ENCODE measurements around the gene SYNDIG1. TPM values are rescaled to one million over a fixed set of nuclear protein-coding genes. Genes with fewer than 3 reads are reported as not detected.

The SYNDIG1 gene
- total and polyA plus RNA-seq, 9 of the 15 experiments (the other 6 are each of a cell fraction or from before 2014, with no cell fraction given) = not detected

DNA sequence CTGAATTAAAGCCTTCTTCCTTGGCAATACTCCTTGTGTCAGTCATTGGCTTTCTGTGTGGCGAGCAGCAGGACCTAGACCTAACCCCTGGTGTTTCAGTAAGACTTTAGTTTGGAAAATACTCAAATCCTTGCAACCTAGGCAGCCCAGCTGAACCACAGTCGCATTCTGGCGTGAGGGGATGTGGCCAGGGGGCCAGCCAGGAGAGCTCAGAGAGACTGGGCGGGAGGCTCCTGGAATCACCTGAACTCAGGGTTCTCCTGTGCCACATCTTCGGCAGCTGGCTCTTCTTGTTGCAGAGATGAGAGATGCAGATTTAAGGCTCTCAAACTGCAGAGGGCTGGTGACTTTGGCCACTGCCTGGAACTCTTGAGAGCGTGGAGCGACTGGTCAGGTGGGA, 102.7 kb downstream of the SYNDIG1 start:
- 0% methylated on average over 6 of the region's 7 CpGs for WGBS (ENCODE audit: insufficient coverage, low coverage, missing lambda C conversion rate)
- intact Hi-C loops (cut with micrococcal nuclease) = no loop called here
- no peak for TF ChIP-seq ELK1 (CRISPR knock-in tag; IDR thresholded peaks at IDR 0.05)
- TF ChIP-seq ARHGAP35 (IDR thresholded peaks at IDR 0.05; ENCODE audit: partially characterized antibody) = no peak
- TF ChIP-seq, protein P1, sequence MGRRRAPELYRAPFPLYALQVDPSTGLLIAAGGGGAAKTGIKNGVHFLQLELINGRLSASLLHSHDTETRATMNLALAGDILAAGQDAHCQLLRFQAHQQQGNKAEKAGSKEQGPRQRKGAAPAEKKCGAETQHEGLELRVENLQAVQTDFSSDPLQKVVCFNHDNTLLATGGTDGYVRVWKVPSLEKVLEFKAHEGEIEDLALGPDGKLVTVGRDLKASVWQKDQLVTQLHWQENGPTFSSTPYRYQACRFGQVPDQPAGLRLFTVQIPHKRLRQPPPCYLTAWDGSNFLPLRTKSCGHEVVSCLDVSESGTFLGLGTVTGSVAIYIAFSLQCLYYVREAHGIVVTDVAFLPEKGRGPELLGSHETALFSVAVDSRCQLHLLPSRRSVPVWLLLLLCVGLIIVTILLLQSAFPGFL (CRISPR knock-in tag; IDR thresholded peaks at IDR 0.05) = no peak
- no peak for TF ChIP-seq NCOA2 (IDR thresholded peaks at IDR 0.05; ENCODE audit: partially characterized antibody in 2 of 2)
- TF ChIP-seq E2F3 (CRISPR knock-in tag; IDR thresholded peaks at IDR 0.05) = no peak
- TF ChIP-seq, protein P2, sequence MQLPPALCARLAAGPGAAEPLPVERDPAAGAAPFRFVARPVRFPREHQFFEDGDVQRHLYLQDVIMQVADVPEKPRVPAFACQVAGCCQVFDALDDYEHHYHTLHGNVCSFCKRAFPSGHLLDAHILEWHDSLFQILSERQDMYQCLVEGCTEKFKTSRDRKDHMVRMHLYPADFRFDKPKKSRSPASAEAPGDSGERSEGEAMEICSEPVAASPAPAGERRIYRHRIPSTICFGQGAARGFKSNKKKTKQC (CRISPR knock-in tag; IDR thresholded peaks at IDR 0.05) = no peak
- TF ChIP-seq, protein P3, sequence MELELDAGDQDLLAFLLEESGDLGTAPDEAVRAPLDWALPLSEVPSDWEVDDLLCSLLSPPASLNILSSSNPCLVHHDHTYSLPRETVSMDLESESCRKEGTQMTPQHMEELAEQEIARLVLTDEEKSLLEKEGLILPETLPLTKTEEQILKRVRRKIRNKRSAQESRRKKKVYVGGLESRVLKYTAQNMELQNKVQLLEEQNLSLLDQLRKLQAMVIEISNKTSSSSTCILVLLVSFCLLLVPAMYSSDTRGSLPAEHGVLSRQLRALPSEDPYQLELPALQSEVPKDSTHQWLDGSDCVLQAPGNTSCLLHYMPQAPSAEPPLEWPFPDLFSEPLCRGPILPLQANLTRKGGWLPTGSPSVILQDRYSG (tag; conservative IDR thresholded peaks at IDR 0.05; ENCODE audit: low read depth) = no peak
- TF ChIP-seq DACH1 (IDR thresholded peaks at IDR 0.05; ENCODE audit: partially characterized antibody) = no peak
- no peak for TF ChIP-seq TAL1 (IDR thresholded peaks at IDR 0.05)
- TF ChIP-seq, protein P4, sequence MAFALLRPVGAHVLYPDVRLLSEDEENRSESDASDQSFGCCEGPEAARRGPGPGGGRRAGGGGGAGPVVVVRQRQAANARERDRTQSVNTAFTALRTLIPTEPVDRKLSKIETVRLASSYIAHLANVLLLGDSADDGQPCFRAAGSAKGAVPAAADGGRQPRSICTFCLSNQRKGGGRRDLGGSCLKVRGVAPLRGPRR (CRISPR knock-in tag; IDR thresholded peaks at IDR 0.05) = no peak
- no peak for TF ChIP-seq TEAD2 (tag; IDR thresholded peaks at IDR 0.05)
- no peak for TF ChIP-seq ZNF24 (IDR thresholded peaks at IDR 0.05)
- TF ChIP-seq CEBPZ (IDR thresholded peaks at IDR 0.05; ENCODE audit: borderline replicate concordance, low read depth, low read length) = no peak
- TF ChIP-seq NFRKB (IDR thresholded peaks at IDR 0.05; ENCODE audit: low read depth) = no peak
- TF ChIP-seq KLF13 (tag; IDR thresholded peaks at IDR 0.05; ENCODE audit: borderline replicate concordance, low read depth) = no peak
- no peak for TF ChIP-seq JUND (IDR thresholded peaks at IDR 0.05; ENCODE audit: borderline replicate concordance, low read depth, low read length)
- no peak for TF ChIP-seq JUND (tag; IDR thresholded peaks at IDR 0.05; ENCODE audit: borderline replicate concordance, low read depth, low read length)

More for the DNA sequence above, 102.7 kb downstream of the SYNDIG1 start:
- FAIRE-seq (no peak), DNase-seq (ENCODE audit: extremely low read depth in 1 of 4, low spot score in 3 of 4) (no peak), ATAC-seq (no peak)
- no TSS peak for BruUV-seq (replicated peaks)
- H3K27ac ChIP-seq (ENCODE audit: extremely low read depth, low read depth, low read length) = no peak overlapping the region
- no peaks in the 10 kb centered on the region for H3K27me3 ChIP-seq (ENCODE audit: control insufficient read depth in 2 of 2, insufficient read depth in 2 of 2, low read length in 2 of 2)
- H3K4me1 ChIP-seq (replicated peaks in 1 of 2; ENCODE audit: control insufficient read depth in 2 of 2, insufficient read depth in 2 of 2, low read length in 2 of 2) = no peaks in the 10 kb centered on the region
- no peaks in the 10 kb centered on the region for H3K79me2 ChIP-seq (ENCODE audit: control insufficient read depth, insufficient read depth, low read length)
- no peak overlapping the region for H2AFZ ChIP-seq (ENCODE audit: low read depth, low read length)
- in situ Hi-C loops (cut with MboI) = no loop called here
- no peaks in the 10 kb centered on the region for H4K20me1 ChIP-seq (replicated peaks; ENCODE audit: control insufficient read depth, insufficient read depth, low read length)
- POLR2A ChIA-PET = no interaction called here
- H3K36me3 ChIP-seq (ENCODE audit: control insufficient read depth, insufficient read depth, low read length) = no peaks in the 10 kb centered on the region
- no peak overlapping the region for H3K4me2 ChIP-seq (ENCODE audit: insufficient read depth, low read length)
- H3K9ac ChIP-seq (ENCODE audit: insufficient read depth in 1 of 2, low read depth in 2 of 2, low read length in 2 of 2) = no peak overlapping the region
- CTCF ChIA-PET (ENCODE audit: low intra/inter-chr PET ratio) = no interaction called here
- H3K9me1 ChIP-seq (ENCODE audit: control insufficient read depth, insufficient read depth, low read length) = no peaks in the 10 kb centered on the region
- no peaks in the 10 kb centered on the region for H3K9me3 ChIP-seq (replicated peaks; ENCODE audit: control insufficient read depth, insufficient read depth, low read depth, low read length)
- no peak overlapping the region for H3K4me3 ChIP-seq
